SK-N-DZ (cell line): Measurements from ENCODE around the gene DCC.

Experiments
- DNase-seq: peaks from one replicate; pipeline ENCODE4 v3.0.0-alpha.2; 2015; ENCODE audit warnings: low spot score

DCC gene

GRCh38 chr18:52812834-52813233 is 472.8 kb downstream of the DCC start:
- no peak for DNase-seq

GRCh38 chr18:52813635-52814416 is 473.8 kb downstream of the DCC start:
- DNase-seq: no peak

GRCh38 chr18:52815651-52816050 is 475.7 kb downstream of the DCC start:
- DNase-seq: no peak

GRCh38 chr18:52816121-52816520 is 476.1 kb downstream of the DCC start:
- no peak for DNase-seq

- DNase-seq: no peak
Measured at GRCh38 chr18:52822160-52822559, 482.2 kb downstream of the DCC start.

- no peak for DNase-seq
Measured at GRCh38 chr18:52824126-52824525, 484.1 kb downstream of the DCC start.

GRCh38 chr18:52826994-52827393 is 487.0 kb downstream of the DCC start:
- no peak for DNase-seq

GRCh38 chr18:52829320-52829719 is 489.3 kb downstream of the DCC start:
- DNase-seq: no peak

- no peak for DNase-seq
Measured at GRCh38 chr18:52829876-52830405, 489.9 kb downstream of the DCC start.

GRCh38 chr18:52844323-52844722 is 504.3 kb downstream of the DCC start:
- DNase-seq: no peak

- DNase-seq: no peak
Measured at GRCh38 chr18:52845036-52845435, 505.0 kb downstream of the DCC start.

GRCh38 chr18:52850031-52850560 is 510.1 kb downstream of the DCC start:
- DNase-seq: no peak

GRCh38 chr18:52861558-52861957 is 521.6 kb downstream of the DCC start:
- no peak for DNase-seq

- DNase-seq: no peak
Measured at GRCh38 chr18:52869349-52869923, 529.4 kb downstream of the DCC start.

- DNase-seq: no peak
Measured at GRCh38 chr18:52869942-52870907, 530.2 kb downstream of the DCC start.

GRCh38 chr18:52874774-52875173 is 534.8 kb downstream of the DCC start:
- no peak for DNase-seq

- no peak for DNase-seq
Measured at GRCh38 chr18:52875725-52876124, 535.7 kb downstream of the DCC start.

- DNase-seq: no peak
Measured at GRCh38 chr18:52888014-52888413, 548.0 kb downstream of the DCC start.

- DNase-seq: no peak
Measured at GRCh38 chr18:52894801-52895200, 554.8 kb downstream of the DCC start.

- no peak for DNase-seq
Measured at GRCh38 chr18:52897611-52898484, 557.9 kb downstream of the DCC start.
